SK-N-SH treated with all-trans-retinoic acid at 6 μM for 48 hours (cell line): ENCODE data around the gene C17orf50.

Experiments
- ATAC-seq: fragments of 200-7000 bp; cut with Tn5 transposase; 3 replicates; pipeline ENCODE4 v1.9.1; 2020; ENCODE audit warnings: mild to moderate bottlenecking, moderate library complexity
- ARNTL ChIP-seq: fragments of 450-650 bp; formaldehyde crosslinking; IDR thresholded peaks from 2 replicates; pipeline ENCODE4 v1.5.0; 2020; ENCODE audit warnings: low read depth, mild to moderate bottlenecking, moderate library complexity, borderline replicate concordance
- BACH2 ChIP-seq: fragments of 250-450 bp; sonication (Bioruptor Pico); IDR thresholded peaks from 2 replicates; pipeline ENCODE4 v1.9.0; 2021; ENCODE audit warnings: mild to moderate bottlenecking, borderline replicate concordance
- CREB5 ChIP-seq: fragments of 250-450 bp; sonication (Bioruptor Pico); IDR thresholded peaks from 2 replicates; pipeline ENCODE4 v1.5.1; 2020; ENCODE audit warnings: low read depth, mild to moderate bottlenecking, moderate library complexity
- CSDC2 ChIP-seq: fragments of 250-450 bp; sonication (Bioruptor Pico); IDR thresholded peaks from 2 replicates; pipeline ENCODE4 v1.5.0; 2020; ENCODE audit warnings: mild to moderate bottlenecking, moderate library complexity
- ESRRG ChIP-seq: fragments of 250-450 bp; sonication (Bioruptor Pico); IDR thresholded peaks from 2 replicates; pipeline ENCODE4 v1.6.1; 2021; ENCODE audit warnings: mild to moderate bottlenecking
- OSR1 ChIP-seq: fragments of 250-450 bp; sonication (Bioruptor Pico); IDR thresholded peaks from 2 replicates; pipeline ENCODE4 v1.8.0; 2022; ENCODE audit warnings: moderate library complexity, mild to moderate bottlenecking, inconsistent platforms
- PATZ1 ChIP-seq: fragments of 250-450 bp; sonication (Bioruptor Pico); IDR thresholded peaks from 2 replicates; pipeline ENCODE4 v1.8.0; 2020; ENCODE audit warnings: mild to moderate bottlenecking, moderate library complexity, borderline replicate concordance
- POU6F1 ChIP-seq: fragments of 250-450 bp; sonication (Bioruptor Pico); IDR thresholded peaks from 2 replicates; pipeline ENCODE4 v1.8.0; 2021; ENCODE audit warnings: low read depth, mild to moderate bottlenecking, moderate library complexity, borderline replicate concordance
- PPARA ChIP-seq: fragments of 250-450 bp; sonication (Bioruptor Pico); IDR thresholded peaks from 2 replicates; pipeline ENCODE4 v1.5.0; 2020; ENCODE audit warnings: mild to moderate bottlenecking, borderline replicate concordance
- SNAI2 ChIP-seq: fragments of 250-450 bp; sonication (Bioruptor Pico); IDR thresholded peaks from 2 replicates; pipeline ENCODE4 v1.5.0; 2020; ENCODE audit warnings: mild to moderate bottlenecking, moderate library complexity
- TCF4 ChIP-seq: fragments of 250-450 bp; sonication (Bioruptor Pico); IDR thresholded peaks from 2 replicates; pipeline ENCODE4 v1.8.0; 2021; ENCODE audit warnings: mild to moderate bottlenecking, moderate library complexity, borderline replicate concordance
- TOX ChIP-seq: fragments of 250-450 bp; sonication (Bioruptor Pico); IDR thresholded peaks from 2 replicates; pipeline ENCODE4 v1.8.0; 2021; ENCODE audit warnings: mild to moderate bottlenecking, moderate library complexity, borderline replicate concordance
- TSHZ2 ChIP-seq: fragments of 250-450 bp; sonication (Bioruptor Pico); IDR thresholded peaks from 2 replicates; pipeline ENCODE4 v1.5.0; 2020; ENCODE audit warnings: mild to moderate bottlenecking, moderate library complexity
- ZFP3 ChIP-seq: fragments of 250-450 bp; sonication (Bioruptor Pico); IDR thresholded peaks from 2 replicates; pipeline ENCODE4 v1.5.0; 2020; ENCODE audit warnings: mild to moderate bottlenecking, moderate library complexity
- ZFP30 ChIP-seq: fragments of 450-650 bp; formaldehyde crosslinking; IDR thresholded peaks from 2 replicates; pipeline ENCODE4 v1.5.0; 2022; ENCODE audit warnings: mild to moderate bottlenecking, moderate library complexity
- ZNF70 ChIP-seq: fragments of 450-650 bp; formaldehyde crosslinking; IDR thresholded peaks from 2 replicates; pipeline ENCODE4 v1.5.0; 2020; ENCODE audit warnings: mild to moderate bottlenecking, moderate library complexity

Gene C17orf50

GRCh38 chr17:35743626-35744328 is 16.9 kb upstream of the C17orf50 start:
- peak; percentile 49; the same call in 1 of the 2 replicates for TF ChIP-seq CSDC2 (CRISPR knock-in tag)
- TF ChIP-seq ESRRG (CRISPR knock-in tag) = no peak
- TF ChIP-seq TSHZ2 (CRISPR knock-in tag) = 0 out of 2 replicates have a peak, but pooled peaks have one; percentile 68
- TF ChIP-seq CREB5 (CRISPR knock-in tag) = no peak
- TF ChIP-seq PATZ1 = no peak
- TF ChIP-seq ZFP3 (CRISPR knock-in tag) = 0 out of 2 replicates have a peak, but pooled peaks have one; percentile 53
- peak; percentile 31; the same call in 2 of the 3 replicates for ATAC-seq

GRCh38 chr17:35744830-35745229 is 15.9 kb upstream of the C17orf50 start:
- no peak for TF ChIP-seq BACH2 (CRISPR knock-in tag)
- TF ChIP-seq TSHZ2 (CRISPR knock-in tag) = no peak
- no peak for TF ChIP-seq ARNTL (CRISPR knock-in tag)
- TF ChIP-seq TOX = no peak
- no peak for TF ChIP-seq CSDC2 (CRISPR knock-in tag)
- no peak for TF ChIP-seq ZNF70 (CRISPR knock-in tag)
- TF ChIP-seq PPARA (CRISPR knock-in tag) = no peak
- no peak for TF ChIP-seq CREB5 (CRISPR knock-in tag)
- no peak for TF ChIP-seq ZFP30
- TF ChIP-seq POU6F1 (CRISPR knock-in tag) = no peak
- TF ChIP-seq OSR1 (CRISPR knock-in tag) = no peak
- no peak for TF ChIP-seq SNAI2
- no peak for TF ChIP-seq TCF4
- no peak for TF ChIP-seq ESRRG (CRISPR knock-in tag)
- TF ChIP-seq PATZ1 = no peak
- no peak for ATAC-seq
